GM18951 (cell line): ENCODE measurements around the gene THAP8.

Source experiments
- POLR2A ChIP-seq: IDR thresholded peaks from 4 replicates; pipeline ENCODE4 v1.6.1; 2011; ENCODE audit warnings: mild to moderate bottlenecking; ENCODE audit not compliant: insufficient read length, insufficient read depth; ENCODE audit errors: extremely low read depth
- in situ Hi-C: fragments of 300-500 bp; cut with MboI; formaldehyde crosslinking; loops from one replicate; pipeline ENCODE4 v1.12.0; 2022; ENCODE audit warnings: low sequenced_read_pairs, mixed read lengths, inconsistent platforms; ENCODE audit not compliant: unreplicated experiment

The THAP8 gene

DNA sequence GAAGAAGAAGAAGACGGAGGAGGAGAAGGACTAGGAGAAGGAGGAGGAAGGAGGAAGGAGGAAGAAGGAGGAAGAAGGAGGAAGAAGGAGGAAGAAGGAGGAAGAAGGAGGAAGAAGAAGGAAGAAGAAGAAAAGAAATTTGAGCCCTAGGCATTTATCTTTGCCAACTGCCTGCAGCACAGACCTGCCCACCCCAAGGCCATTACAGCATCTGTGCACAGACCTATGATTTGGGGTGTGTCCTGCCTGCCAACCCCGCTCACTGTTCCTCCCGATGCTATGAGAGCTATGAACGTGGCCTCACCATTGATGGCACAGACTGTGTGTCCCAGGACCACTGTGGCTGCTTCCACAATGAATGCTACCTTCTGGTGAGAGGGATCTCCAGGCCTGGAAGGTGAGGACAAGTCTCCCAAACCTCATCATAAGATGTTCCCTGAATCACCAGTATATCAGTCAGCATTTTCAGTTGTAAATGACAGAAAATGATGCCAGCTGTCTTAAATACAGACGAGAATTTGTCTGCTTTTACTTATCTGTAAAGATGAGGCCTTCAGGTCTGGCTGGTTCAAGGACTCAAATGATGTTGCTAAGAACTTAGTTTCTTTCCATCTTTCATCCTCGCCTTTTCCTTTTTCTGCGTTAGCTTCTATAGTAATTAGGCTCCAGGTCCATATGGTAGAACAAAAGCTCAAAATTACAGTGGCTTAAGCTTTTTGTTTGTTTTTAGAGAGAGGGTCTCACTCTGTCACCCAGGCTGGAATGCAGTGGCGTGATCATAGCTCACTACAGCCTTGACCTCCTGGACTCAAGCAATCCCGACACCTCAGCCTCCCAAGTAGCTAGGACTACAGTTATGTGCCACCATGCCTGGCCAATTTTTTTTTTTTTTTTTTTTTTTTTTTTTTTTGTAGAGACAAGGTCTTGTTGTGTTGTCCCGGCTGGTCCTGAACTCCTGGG is 63.0 kb downstream of the THAP8 start:
- TF ChIP-seq POLR2A: no peak
- in situ Hi-C loops: no loop called here

DNA sequence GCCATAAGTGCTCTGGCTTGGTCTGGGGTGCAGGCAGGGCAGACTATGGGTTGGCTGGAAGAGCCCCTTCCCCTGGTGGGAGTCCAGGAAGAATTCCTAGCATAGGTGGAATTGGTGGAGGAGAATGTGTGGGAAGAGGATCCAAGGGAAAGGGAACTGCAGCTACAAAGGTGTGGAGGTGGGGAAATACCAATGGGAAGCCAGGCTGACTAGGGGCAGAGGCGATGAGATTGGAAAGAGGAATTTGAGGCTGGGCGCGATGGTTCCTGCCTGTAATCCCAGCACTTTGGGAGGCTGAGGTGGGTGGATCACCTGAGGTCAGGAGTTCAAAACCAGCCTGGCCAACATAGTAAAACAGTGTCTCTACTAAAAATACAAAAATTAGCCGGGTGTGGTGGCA is 63.9 kb downstream of the THAP8 start:
- in situ Hi-C loops: no loop called here
- TF ChIP-seq POLR2A: no peak

DNA sequence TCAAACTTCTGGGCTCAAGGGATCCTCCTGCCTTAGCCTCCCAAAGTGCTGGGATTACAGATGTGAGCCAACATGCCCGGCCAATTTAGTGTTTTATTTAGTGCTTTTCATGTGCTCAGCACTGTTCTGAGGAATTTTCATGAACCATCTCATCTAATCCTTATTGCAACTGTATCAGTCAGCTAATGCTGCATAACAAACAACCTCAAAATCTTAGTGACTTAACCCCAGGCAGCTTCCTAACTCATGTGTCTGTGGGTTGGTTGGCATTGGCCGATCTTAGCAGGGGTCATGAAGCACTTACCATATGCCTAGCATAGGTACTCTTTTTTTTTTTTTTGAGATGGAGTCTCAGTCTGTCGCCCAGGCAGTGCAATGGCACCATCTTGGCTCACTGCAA is 65.3 kb downstream of the THAP8 start:
- in situ Hi-C loops: no loop called here
- no peak for TF ChIP-seq POLR2A

DNA sequence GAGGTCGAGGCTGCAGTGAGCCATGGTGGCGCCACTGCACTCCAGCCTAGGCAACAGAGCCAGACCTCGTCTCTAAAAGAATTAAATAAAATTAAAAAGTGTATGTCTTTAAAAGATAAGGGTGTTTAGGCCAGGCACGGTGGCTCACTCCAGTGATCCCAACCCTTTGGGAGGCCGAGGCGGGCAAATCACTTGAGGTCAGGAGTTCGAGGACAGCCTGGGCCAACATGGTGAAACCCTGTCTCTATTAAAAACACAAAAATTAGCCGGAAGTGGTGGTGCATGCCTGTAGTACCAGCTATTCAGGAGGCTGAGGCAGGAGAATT is 66.6 kb downstream of the THAP8 start:
- in situ Hi-C loops: no loop called here
- TF ChIP-seq POLR2A: no peak

DNA sequence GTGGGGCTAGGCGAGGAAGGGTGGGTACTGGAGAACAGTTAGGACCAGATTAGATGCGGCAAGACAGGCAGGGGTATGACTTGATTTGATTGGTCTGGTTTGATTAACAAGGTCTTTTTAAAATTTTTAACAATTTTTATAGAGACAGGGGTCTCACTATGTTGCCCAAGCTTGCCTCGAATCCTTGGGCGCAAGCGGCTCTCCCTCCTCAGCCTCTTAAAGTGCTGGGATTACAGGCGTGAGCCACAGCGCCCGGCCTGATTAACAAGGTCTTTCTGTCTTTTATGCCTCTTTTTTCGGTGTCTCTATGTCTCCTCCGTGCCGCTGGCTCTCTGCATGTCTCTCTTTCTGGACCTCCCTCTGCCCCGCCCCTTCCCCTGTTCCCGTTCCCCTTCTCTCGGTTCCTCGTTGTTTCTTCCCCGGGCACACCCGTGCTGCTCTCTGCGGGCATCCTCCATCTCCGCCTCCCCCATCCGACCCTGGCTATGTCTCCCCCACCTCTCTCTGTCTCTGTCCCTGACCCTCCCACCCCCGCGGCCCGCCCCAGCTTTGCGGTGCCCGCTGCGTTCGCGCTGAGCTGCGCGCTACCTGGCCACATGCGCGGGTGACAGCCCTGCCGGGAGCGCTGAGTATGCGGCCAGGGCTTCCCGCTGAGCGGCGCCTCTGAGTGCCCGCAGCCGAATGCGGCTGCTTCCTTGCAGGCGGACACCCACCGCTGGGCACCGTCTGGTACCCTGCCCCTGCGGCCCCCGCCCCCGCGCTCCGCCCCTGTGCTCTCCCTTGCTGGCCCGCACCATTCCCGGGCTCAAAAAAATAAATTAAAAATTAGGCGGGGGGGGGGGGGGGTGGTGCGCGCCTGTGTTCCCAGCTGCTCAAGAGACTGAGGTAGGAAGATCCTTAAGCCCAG is 67.2 kb downstream of the THAP8 start:
- in situ Hi-C loops: no loop called here
- TF ChIP-seq POLR2A: no peak

DNA sequence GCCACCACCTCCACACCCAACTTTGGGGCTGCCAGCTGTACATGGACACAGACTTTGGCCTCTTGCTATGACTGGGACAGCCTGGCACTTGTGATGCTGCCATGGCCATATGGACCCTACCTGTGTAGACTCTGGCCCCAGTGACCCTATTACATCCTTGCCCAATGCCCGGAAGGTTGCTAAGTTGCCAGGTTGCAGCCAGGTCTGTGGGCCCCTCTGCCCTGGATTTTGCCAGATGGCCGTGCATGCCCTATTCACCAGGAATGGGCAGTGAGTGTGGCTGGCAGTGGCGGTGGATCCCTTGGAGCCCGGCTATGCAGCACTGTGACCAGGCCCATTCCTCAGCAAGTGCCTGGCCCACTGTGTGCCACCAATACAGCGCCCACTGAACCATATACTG is 68.0 kb downstream of the THAP8 start:
- TF ChIP-seq POLR2A: no peak
- in situ Hi-C loops: no loop called here
